RWPE2 (cell line): ENCODE data around the gene CTSF.
A peak's percentile ranks its signal among the peaks of the same experiment; 100 is the strongest.

ENCODE experiments used
- ATAC-seq: fragments of 200-7000 bp; cut with Tn5 transposase; 3 replicates; pipeline ENCODE4 v1.9.1; 2021; ENCODE audit warnings: low read depth
- DNase-seq: peaks from one replicate; pipeline ENCODE4 v3.0.0-alpha.2; 2020; ENCODE audit warnings: low spot score
- H3K27ac ChIP-seq: fragments of 450-650 bp; 2 replicates; pipeline ENCODE4 v1.5.1; 2017; ENCODE audit warnings: mild to moderate bottlenecking; ENCODE audit not compliant: poor library complexity, severe bottlenecking
- H3K27me3 ChIP-seq: fragments of 250-450 bp; sonication (Bioruptor Pico); 2 replicates; pipeline ENCODE4 v1.5.1; 2021; ENCODE audit warnings: mild to moderate bottlenecking, moderate library complexity; ENCODE audit not compliant: insufficient read depth, poor library complexity, severe bottlenecking
- H3K36me3 ChIP-seq: fragments of 250-450 bp; sonication (Bioruptor Pico); 2 replicates; pipeline ENCODE4 v1.5.1; 2020; ENCODE audit warnings: low read depth, mild to moderate bottlenecking, moderate library complexity
- H3K4me1 ChIP-seq: fragments of 250-450 bp; sonication (Bioruptor Pico); 2 replicates; pipeline ENCODE4 v1.5.1; 2021; ENCODE audit warnings: mild to moderate bottlenecking, moderate library complexity; ENCODE audit not compliant: insufficient read depth, poor library complexity, severe bottlenecking
- H3K4me3 ChIP-seq: fragments of 250-450 bp; sonication (Bioruptor Pico); 2 replicates; pipeline ENCODE4 v1.5.1; 2021; ENCODE audit warnings: mild to moderate bottlenecking, moderate library complexity; ENCODE audit not compliant: severe bottlenecking
- H3K9me3 ChIP-seq: fragments of 250-450 bp; sonication (Bioruptor Pico); 2 replicates; pipeline ENCODE4 v1.5.1; 2021; ENCODE audit warnings: mild to moderate bottlenecking, moderate library complexity; ENCODE audit not compliant: severe bottlenecking
- CTCF ChIP-seq: fragments of 450-650 bp; IDR thresholded peaks from one replicate; pipeline ENCODE4 v1.5.1; 2017; ENCODE audit warnings: mild to moderate bottlenecking, moderate library complexity; ENCODE audit not compliant: poor library complexity, severe bottlenecking

Gene CTSF

GRCh38 chr11:66559866-66560676, 8.3 kb downstream of the CTSF start:
- H3K9me3 ChIP-seq = no peaks in the 10 kb centered on the region
- H3K27ac ChIP-seq = no peak overlapping the region
- H3K4me1 ChIP-seq = no peaks in the 10 kb centered on the region
- H3K27me3 ChIP-seq = peaks cover 3% of the 10 kb centered on the region
- H3K36me3 ChIP-seq = no peaks in the 10 kb centered on the region
- DNase-seq (no peak), ATAC-seq (no peak)
- no peak overlapping the region for H3K4me3 ChIP-seq
- TF ChIP-seq CTCF = no peak

GRCh38 chr11:66559142-66559865, 9.1 kb downstream of the CTSF start:
- no peak for TF ChIP-seq CTCF
- Histone ChIP-seq H3K4me3 (no peak overlapping the region), H3K27ac (no peak overlapping the region), H3K9me3 (no peaks in the 10 kb centered on the region), H3K27me3 (peaks cover 3% of the 10 kb centered on the region), H3K4me1 (no peaks in the 10 kb centered on the region), H3K36me3 (no peaks in the 10 kb centered on the region)
- ATAC-seq = peak; percentile 35; the same call in 2 of the 3 replicates
- no peak for DNase-seq

- Histone ChIP-seq H3K9me3 (no peaks in the 10 kb centered on the region), H3K4me3 (no peak overlapping the region), H3K27me3 (peaks cover 3% of the 10 kb centered on the region), H3K36me3 (no peaks in the 10 kb centered on the region), H3K27ac (no peak overlapping the region), H3K4me1 (no peaks in the 10 kb centered on the region)
- ATAC-seq = no peak
- no peak for TF ChIP-seq CTCF
- no peak for DNase-seq
These were observed 10.6 kb downstream of the CTSF start for GRCh38 chr11:66557733-66558326.

GRCh38 chr11:66556086-66556485, 12.3 kb downstream of the CTSF start:
- DNase-seq (no peak), ATAC-seq (no peak)
- Histone ChIP-seq H3K36me3 (no peaks in the 10 kb centered on the region), H3K27me3 (peaks cover 3% of the 10 kb centered on the region), H3K9me3 (no peaks in the 10 kb centered on the region), H3K4me3 (no peak overlapping the region), H3K27ac (no peak overlapping the region), H3K4me1 (no peaks in the 10 kb centered on the region)
- TF ChIP-seq CTCF = no peak
